Stimulated activated CD4-positive, alpha-beta T cell treated with anti-CD3 and anti-CD28 coated beads, Interleukin-4, amount 100 ng/mL, for 48 hours (primary cell): ENCODE data around the gene PAF1.
A peak's percentile ranks its signal among the peaks of the same experiment; 100 is the strongest.

ENCODE experiments used
- DNase-seq, 2 donors: peaks; one replicate each; pipeline ENCODE4 v3.0.0-alpha.2; 2020; ENCODE audit warnings: low read depth in 2 of 2

Gene PAF1

DNA sequence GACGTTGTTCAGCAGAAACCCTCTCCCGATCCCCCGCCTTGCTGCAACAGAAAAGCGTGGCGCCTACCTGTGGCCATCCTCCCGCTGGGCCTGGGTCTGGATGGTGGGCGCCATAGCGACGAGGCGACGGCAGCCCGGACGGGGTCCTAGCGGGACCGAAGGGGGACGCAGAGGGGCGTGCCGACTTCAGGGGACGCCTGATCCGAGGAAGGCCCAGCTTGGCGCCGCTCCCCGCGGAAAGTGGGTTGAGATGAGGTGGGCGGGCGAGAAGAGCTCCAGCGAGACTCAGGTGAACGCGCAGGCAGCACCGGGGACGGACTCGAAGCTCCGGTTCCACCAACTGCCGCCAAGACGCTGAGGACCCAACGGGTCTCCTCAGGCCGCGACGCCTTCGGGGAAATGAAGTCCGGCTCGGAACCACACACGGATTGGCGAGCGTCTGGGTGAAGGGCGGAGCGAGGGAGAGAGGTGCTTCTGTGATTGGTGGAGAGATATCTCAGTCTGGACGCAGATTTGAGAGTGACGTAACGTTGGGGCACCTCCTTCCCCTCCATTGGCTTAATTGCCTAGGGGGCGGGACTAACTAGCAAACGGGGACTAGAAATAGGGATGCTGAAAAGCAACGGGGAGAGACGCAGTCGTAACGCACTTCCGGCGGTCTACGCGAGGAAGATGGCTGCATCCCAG lies at the start of gene PAF1, which contains the start of gene MED29:
Gene PAF1, minus strand, starts transcription at position 356 of the 687 bp plus-strand sequence. Its CDS starts 242 bp downstream, at position 114.
Gene MED29, plus strand, starts transcription at position 628 of the 687 bp plus-strand sequence. Its CDS starts 45 bp downstream, at position 673.
- peak; percentile 86 to 95 for DNase-seq

DNA sequence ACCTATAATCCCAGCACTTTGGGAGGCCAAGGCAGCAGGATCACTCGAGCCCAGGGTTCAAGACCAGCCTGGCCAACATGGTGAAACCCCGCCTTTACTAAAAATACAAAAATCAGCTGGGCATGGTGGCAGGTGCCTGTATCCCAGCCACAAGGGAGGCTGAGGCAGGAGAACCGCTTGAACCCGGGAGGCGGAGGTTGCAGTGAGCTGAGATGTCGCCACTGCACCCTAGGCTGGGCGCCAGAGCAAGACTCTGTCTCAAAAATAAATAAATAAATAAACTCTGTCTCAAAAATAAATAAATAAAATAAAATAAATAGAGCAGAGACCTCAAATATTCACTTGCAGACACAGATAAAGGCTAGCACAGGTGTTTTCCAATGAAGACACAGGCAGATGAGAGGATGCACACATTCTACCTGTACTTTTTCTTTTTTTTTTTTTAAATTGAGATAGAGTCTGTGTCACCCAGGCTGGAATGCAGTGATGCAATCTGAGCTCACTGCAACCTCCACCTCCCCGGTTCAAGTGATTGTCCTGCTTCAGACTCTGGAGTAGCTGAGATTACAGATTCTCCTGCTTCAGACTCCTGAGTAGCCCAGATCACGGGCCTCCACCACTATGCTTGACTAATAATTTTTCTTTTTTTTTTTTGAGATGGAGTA lies 47.5 kb upstream of the PAF1 start:
- no peak for DNase-seq

DNA sequence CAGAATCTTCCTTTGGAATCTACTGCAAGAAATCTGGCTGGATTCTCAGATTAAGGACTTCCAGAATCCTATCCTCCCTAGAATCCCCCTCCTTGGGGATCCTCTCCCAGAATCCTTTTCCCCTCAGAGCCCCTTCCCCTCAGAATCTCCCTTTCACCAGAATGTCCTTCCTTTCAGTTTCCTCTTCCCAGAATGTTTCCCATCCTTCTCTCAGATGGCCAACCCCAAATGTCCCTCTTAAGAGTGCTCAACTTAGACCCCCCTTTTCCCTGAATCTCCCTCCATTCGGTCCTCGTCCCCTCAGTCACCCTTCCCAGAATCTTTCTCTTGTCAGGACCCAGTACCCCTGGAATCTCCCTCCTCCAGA lies 45.4 kb upstream of the PAF1 start:
- no peak for DNase-seq

DNA sequence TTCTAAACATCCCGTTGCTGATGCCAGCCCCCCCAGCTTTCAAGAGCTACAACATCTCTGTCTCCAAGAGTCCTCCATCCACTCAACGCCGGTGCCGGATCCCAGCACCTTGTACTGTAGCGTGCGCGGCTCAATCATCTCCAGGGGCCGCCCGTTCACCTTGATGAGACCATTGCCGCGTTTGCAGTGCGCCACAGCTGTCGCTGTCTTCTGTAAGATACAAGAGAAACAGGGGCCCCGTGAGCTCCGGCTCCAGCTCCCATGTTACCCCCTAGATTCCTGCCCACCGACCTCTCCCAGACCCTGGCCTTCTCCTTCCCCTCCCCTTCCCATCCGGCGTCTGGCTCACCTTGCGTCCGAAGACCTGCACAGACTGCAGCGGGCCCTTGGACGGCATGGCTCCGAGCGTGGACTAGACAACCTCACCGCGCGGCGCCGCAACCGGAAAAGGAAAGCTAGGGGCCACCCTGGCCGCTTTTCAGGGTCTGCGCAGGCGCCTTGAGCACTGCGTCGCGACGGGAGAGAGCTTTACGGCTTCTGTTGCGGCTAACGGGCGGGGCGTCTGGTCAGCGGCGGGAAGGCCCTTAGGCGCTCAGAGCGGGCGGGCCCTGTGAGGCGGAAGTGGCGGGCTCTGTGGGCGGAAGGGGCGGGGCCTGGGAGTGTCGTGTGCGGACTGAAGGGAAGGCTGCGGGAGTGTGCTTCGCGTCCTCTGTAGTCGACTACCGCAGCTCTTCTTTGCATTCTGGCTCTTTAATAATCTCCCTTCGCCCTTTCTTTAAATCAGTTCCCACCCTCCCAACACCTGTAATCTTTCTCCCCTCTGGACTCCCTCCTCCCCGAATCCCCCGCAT lies 44.8 kb upstream of the PAF1 start, which contains the start of gene RPS16:
Gene RPS16, minus strand, starts transcription at position 451 of the 851 bp plus-strand sequence. Its CDS starts 54 bp downstream, at position 397.
- DNase-seq, result peak; percentile 99 to 100

DNA sequence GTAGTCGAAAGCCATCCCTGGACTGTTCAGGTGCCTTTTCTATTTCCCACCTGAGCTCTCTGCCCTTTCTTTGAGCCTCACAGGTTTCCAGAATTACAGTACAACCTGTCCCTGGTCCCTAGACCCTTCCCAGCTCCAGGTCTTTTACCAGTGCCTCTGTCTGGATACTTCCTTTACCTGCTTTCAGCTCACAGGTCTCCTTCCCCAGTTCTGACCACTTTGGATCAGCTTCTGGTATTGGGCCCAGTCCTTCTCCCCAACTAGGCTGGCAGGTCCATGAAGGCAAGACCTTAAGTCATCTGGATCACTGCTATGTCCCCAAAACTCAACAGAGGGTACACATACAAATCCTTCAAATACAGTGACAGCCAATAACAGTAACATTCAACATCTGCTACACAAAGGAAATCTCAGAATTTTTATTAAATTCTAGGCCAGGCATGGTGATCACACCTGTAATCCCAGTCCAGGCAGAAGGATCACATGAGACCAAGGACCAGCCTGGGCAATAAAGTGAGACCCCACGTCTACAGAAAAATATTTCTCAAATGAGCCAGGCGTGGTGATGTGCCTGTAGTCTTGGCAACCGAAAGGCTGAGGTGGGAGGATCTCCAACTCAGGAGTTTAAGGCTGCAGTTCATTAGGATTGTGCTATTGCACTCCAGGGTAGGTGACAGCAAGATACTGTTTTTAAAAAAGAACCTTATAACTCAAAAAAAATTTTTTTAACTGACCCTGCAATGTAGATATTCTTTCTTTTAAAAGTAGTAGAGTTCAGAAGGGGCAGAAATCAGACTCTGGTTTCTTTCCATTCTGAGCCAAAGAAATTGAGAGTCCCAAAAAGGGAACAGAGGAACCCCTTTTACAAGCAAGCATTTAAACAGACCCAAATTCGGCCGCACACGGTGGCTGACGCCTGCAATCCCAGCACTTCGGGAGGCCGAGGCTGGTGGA lies 43.5 kb upstream of the PAF1 start:
- DNase-seq, result no peak

GRCh38 chr19:39433480-39434079 lies 42.7 kb upstream of the PAF1 start:
- DNase-seq, result no peak

DNA sequence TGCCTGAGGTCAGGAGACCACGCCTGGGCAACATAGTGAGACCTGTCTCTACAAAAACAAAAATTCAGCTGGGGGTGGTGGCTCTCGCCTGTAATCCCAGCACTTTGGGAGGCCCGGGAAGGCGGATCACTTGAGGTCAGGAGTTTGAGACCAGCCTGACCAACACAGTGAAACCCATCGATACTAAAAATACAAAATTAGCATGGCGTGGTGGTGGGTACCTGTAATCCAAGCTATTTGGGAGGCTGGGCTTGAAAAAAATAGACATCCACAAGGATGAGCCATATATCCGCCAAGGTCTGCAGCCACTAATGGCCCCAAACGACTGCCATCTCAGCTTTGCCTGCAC lies 41.7 kb upstream of the PAF1 start:
- no peak for DNase-seq

DNA sequence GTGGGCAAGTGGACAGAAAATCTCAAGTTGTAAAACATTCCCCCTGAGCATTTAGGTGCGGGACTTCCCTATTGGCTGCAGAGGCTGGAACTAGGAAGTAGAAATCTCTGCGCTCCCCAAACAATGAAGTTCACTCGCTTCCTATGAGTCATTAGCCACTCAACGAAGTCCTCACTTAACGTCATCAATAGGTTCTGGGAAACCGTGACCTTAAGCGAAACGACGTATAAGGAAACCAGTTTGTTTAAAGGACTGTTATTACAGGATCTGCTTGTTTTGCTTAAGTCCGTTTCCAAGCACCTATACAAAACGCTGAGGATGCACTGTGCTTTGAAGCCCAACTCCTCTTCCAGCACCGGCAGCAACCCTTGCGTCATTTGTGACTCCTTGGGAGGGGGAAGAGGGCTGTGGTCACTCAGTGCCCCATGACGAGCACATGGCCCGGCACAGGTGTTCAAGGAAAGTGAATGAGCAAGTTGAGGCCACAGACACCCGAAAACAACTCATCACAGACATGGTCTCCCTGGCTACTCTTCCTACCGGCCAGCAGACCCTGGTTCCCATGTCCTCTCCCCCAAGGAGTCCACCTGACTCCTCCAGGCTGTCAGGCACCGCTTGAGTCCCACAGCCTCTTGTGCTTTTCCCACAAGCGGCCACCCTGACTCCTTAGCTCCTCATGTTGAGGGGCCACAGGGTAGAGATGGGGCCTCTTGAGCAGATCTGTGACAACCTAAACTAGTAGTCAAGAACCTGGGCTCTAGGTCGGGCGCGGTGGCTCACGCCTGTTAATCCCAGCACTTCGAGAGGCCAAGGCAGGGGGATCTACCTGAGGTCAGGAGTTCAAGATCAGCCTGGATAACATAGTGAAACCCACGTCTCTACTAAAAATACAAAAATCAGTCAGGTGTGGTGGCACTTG lies 40.0 kb upstream of the PAF1 start:
- DNase-seq, result peak; percentile 42 to 73

GRCh38 chr19:39428283-39429112 lies 37.6 kb upstream of the PAF1 start:
- DNase-seq, result no peak

DNA sequence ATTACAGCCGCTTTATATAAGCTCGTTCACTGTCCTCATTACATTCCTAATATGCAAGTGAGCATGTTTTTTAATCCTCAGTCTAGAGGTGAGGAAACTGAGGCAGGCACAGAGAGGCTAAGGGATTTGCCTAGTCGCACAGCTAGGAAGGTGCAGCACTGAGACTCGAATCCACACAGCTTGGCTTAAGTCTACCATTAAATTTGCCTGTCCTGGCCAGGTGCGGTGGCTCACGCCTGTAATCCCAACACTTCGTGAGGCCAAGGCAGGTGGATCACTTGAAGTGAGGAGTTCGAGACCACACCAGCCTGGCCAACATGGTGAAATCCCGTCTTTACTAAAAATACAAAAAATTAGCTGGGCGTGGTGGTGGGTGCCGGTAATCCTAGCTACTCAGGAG lies 36.8 kb upstream of the PAF1 start:
- DNase-seq, result no peak

DNA sequence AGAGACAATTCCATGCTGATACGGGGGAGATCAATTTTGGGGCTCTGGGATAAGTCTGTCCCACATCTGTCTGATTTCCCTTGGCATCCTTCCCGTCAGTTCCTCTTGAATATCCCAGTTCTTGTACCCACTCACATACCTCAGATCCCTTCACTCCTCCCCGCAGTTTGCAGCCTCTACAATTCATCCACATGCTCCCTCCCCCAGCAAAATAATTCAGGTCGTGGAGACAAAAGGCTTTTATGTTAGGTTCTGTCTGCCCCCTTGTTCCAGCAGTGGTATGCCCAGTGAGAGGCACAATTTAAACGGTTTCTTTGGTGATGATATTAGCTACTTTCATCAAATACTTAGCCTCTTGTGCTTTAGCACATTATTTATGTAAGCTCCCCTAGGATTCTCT lies 35.3 kb upstream of the PAF1 start:
- DNase-seq, result no peak

DNA sequence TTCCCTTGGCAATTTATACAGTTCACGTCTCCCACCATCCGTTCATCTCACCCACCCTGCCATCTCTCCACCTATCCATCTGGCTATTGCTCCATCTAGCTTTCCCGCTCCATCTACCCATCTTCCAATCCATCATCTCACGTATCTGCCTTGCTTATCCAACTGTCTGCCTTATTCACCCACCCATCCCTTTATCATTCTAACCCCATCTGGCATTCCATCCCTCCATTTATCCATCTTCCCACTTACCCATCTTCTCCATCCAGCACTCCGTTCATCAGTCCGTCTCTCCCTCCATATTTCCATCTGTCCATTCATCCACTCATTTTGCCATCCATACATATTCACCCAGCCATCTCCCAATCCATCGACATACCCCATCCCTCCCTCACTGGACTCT lies 34.8 kb upstream of the PAF1 start:
- no peak for DNase-seq

DNA sequence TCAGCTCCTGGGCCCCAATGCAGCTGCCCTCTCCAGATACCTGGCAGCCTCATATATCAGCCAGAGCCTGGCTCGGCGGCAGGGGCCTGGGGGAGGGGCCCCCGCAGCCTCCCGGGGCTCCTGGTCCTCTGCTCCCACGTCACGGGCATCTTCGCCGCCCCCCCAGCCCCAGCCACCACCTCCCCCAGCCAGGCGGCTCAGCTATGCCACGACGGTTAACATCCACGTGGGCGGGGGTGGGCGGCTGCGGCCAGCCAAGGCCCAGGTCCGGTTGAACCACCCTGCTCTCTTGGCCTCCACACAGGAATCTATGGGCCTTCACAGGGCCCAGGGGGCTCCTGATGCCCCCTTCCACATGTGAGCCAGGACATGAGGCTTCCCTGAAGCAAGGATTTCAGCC lies 34.0 kb upstream of the PAF1 start:
- no peak for DNase-seq

DNA sequence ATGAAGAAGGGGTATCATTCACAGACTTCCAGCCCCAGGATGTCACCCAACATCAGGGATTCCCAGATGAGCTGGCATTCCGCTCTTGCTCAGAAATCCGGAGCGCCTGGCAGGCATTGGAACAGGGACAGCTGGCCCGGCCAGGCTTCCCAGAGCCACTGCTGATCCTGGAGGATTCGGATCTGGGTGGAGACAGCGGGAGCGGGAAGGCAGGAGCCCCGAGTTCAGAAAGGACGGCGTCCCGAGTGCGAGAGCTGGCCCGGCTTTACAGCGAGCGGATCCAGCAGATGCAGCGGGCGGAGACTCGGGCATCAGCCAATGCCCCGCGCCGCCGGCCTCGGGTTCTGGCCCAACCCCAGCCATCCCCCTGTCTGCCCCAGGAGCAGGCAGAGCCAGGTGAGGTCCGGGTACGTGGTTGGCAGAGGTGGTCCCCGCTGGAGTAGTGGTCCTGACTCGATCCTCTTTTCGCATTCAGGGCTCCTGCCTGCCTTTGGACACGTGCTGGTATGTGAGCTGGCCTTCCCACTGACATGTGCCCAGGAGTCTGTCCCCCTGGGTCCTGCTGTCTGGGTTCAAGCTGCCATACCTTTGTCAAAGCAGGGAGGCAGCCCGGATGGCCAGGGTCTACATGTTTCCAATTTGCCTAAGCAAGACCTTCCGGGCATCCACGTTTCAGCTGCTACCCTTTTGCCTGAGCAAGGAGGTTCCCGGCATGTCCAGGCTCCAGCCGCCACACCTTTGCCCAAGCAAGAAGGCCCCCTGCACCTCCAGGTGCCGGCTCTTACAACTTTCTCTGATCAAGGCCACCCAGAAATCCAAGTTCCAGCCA lies 32.6 kb upstream of the PAF1 start:
- DNase-seq, result no peak

GRCh38 chr19:39422020-39422419 lies 31.1 kb upstream of the PAF1 start:
- DNase-seq, result no peak

DNA sequence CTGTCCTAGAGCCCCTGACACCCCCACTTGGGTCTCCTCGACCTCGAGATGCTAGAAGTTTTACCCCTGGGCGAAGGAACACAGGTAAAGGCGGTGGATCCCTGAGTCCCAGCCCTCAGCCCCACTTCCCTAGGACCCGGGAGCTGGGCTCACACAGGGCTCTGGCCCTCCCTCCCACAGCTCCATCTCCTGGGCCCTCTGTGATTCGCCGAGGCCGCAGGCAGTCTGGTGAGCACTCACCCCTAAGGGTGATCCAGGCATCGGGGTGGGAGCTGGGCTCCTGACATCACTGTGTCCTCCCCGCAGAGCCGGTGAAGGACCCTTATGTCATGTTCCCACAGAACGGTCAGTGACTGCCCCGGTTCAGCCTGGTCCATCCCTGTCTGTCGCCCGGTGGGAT lies 29.9 kb upstream of the PAF1 start:
- no peak for DNase-seq

DNA sequence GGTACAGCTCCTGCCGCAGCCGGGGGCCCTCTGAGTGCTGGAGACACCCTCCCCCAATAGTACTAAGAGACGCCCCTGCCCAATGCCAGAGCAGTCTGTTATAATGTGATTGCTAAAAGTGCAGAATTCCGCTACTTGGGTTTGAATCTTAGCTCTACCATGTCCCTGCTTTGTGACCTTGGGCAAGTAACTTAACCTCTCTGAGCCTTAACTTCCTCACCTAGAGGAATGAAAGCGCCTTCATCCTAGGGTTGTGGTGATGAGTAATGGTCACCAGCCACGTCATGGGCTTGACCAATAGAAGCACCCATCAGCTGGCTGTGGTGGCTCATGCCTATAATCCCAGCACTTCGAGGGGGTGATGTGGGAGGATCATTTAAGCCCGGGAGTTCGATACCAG lies 28.1 kb upstream of the PAF1 start:
- DNase-seq, result no peak
